Endodermal cell (in vitro differentiated cells): ENCODE results near the gene SLC4A1. TPM values are rescaled to one million over a fixed set of nuclear protein-coding genes. Genes with fewer than 3 reads are reported as not detected.

Source experiments
- DNase-seq: peaks from one replicate; pipeline ENCODE4 v3.0.0-alpha.2; 2017
- H3K27ac ChIP-seq: 2 replicates; pipeline ENCODE4 v1.5.1; 2013; ENCODE audit warnings: mild to moderate bottlenecking, low read depth, low read length, moderate library complexity
- H3K27me3 ChIP-seq: 2 replicates; pipeline ENCODE4 v1.6.1; 2013; ENCODE audit warnings: mild to moderate bottlenecking, low read length, moderate library complexity; ENCODE audit not compliant: insufficient read depth, control insufficient read depth, poor library complexity, severe bottlenecking
- H3K36me3 ChIP-seq: 2 replicates; pipeline ENCODE4 v1.7.0; 2013; ENCODE audit warnings: mild to moderate bottlenecking, low read length, moderate library complexity; ENCODE audit not compliant: control insufficient read depth, insufficient read depth
- H3K4me1 ChIP-seq: one replicate; pipeline ENCODE4 v1.7.0; 2013; ENCODE audit warnings: low read length; ENCODE audit not compliant: control insufficient read depth, insufficient read depth
- H3K4me3 ChIP-seq: 2 replicates; pipeline ENCODE4 v1.5.1; 2013; ENCODE audit warnings: mild to moderate bottlenecking, low read length, moderate library complexity
- H3K9ac ChIP-seq: 2 replicates; pipeline ENCODE4 v1.6.1; 2013; ENCODE audit warnings: mild to moderate bottlenecking, low read length, moderate library complexity; ENCODE audit not compliant: poor library complexity, severe bottlenecking; ENCODE audit errors: extremely low read depth
- H3K9me3 ChIP-seq: 2 replicates; pipeline ENCODE4 v1.6.1; 2013; ENCODE audit warnings: mild to moderate bottlenecking, low read length, moderate library complexity; ENCODE audit not compliant: control insufficient read depth
- H3K27ac Mint-ChIP-seq: 2 replicates; pipeline ENCODE4 v1.8.0; 2020; ENCODE audit warnings: mixed read lengths
- H3K27me3 Mint-ChIP-seq: 2 replicates; pipeline ENCODE4 v1.8.0; 2021; ENCODE audit warnings: mild to moderate bottlenecking, mixed read lengths; ENCODE audit not compliant: insufficient read depth
- H3K36me3 Mint-ChIP-seq: 2 replicates; pipeline ENCODE4 v1.8.0; 2020; ENCODE audit warnings: low read depth, mixed read lengths
- H3K4me1 Mint-ChIP-seq: 2 replicates; pipeline ENCODE4 v1.8.0; 2020; ENCODE audit warnings: mixed read lengths
- H3K4me3 Mint-ChIP-seq: 2 replicates; pipeline ENCODE4 v1.8.0; 2020; ENCODE audit warnings: mild to moderate bottlenecking, moderate library complexity, mixed read lengths
- H3K9me3 Mint-ChIP-seq: 2 replicates; pipeline ENCODE4 v1.8.0; 2020; ENCODE audit warnings: mild to moderate bottlenecking, mixed read lengths
- WGBS, 2 experiments: methylation state at CpG; one replicate each; pipeline versions ENCODE4 v1.1.5 to v1.1.7; 2013; ENCODE audit warnings: missing lambda C conversion rate in 2 of 2, mixed read lengths in 1 of 2; ENCODE audit not compliant: insufficient coverage in 1 of 2, insufficient read length in 1 of 2; 5-methylcytosine and 5-hydroxymethylcytosine counted together
- total RNA-seq, 2 donors: library from RNA; stranded (reverse); fragmentation: NEBNext Ultra II Directional in 1 of 2; extraction: Animal tissue kit (Norgen Biotek cat#: 25700) in 1 of 2; gene quantifications; 2 replicates in 1 of 2; 3 replicates in 1 of 2; pipeline ENCODE4 v1.2.1, GENCODE V29; 2021
- TF ChIP-seq, protein P1 (sequence below): fragments of 200-600 bp; sonication (generic); conservative IDR thresholded peaks from 2 replicates; pipeline ENCODE4 v1.5.0; 2021; ENCODE audit warnings: antibody characterized with exemption, mild to moderate bottlenecking

Gene SLC4A1
- total RNA-seq, 2 donors from 2014 or later = 0.04 TPM; not detected in 1

DNA sequence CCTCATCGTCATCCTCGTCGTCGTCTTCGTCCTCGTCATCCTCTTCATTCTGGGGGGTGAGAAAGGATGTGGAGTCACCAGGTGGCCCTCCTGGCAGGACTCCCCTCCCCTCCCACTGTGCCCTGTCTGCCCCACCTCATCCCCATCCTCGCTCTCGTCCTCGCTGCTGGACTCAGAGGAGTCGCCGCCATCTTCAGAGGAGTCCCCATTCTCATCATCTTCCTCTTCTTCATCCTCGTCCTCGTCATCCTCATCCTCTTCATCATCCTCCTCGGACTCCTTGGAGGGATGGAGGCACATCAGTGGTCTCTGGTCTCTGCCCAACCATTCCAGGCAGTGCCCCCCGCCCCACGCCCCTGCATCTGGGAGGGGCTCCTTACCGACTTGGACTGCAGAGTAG is 60.6 kb downstream of the SLC4A1 start:
- DNase-seq = no peak
- Mint-ChIP-seq H3K9me3 (no peaks in the 10 kb centered on the region), H3K36me3 (peaks cover 37% of the 10 kb centered on the region), H3K27ac (no peak overlapping the region), H3K4me3 (no peak overlapping the region), H3K4me1 (peaks cover 17% of the 10 kb centered on the region), H3K27me3 (no peaks in the 10 kb centered on the region)
- H3K27ac ChIP-seq = no peak overlapping the region
- 92 to 95% methylated on average over 8 to 17 of the region's 17 CpGs for WGBS, 2 experiments
- no peaks in the 10 kb centered on the region for H3K9me3 ChIP-seq
- H3K4me3 ChIP-seq = no peak overlapping the region
- peaks cover 5% of the 10 kb centered on the region for H3K4me1 ChIP-seq
- no peaks in the 10 kb centered on the region for H3K27me3 ChIP-seq
- H3K36me3 ChIP-seq = peaks cover 53% of the 10 kb centered on the region
- TF ChIP-seq, protein P1, sequence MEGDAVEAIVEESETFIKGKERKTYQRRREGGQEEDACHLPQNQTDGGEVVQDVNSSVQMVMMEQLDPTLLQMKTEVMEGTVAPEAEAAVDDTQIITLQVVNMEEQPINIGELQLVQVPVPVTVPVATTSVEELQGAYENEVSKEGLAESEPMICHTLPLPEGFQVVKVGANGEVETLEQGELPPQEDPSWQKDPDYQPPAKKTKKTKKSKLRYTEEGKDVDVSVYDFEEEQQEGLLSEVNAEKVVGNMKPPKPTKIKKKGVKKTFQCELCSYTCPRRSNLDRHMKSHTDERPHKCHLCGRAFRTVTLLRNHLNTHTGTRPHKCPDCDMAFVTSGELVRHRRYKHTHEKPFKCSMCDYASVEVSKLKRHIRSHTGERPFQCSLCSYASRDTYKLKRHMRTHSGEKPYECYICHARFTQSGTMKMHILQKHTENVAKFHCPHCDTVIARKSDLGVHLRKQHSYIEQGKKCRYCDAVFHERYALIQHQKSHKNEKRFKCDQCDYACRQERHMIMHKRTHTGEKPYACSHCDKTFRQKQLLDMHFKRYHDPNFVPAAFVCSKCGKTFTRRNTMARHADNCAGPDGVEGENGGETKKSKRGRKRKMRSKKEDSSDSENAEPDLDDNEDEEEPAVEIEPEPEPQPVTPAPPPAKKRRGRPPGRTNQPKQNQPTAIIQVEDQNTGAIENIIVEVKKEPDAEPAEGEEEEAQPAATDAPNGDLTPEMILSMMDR = no peak
- H3K9ac ChIP-seq = no peak overlapping the region

DNA sequence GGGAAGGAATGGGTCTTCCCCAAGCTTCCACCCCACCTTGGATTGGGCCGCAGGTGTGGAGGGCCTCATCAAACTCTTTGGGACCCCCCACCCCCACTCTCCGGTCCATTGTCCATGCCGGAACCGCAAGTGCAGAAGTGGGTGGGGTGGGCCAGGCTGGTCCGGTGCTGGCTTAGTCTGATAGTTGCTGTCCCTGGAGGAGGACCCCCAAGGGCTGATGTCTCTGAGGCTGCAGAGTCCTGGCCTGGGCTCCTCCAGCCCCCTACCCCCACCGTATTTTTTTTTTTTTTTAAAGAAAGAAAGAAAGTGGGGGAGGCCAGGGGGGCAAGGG is 61.1 kb downstream of the SLC4A1 start:
- no peaks in the 10 kb centered on the region for H3K27me3 Mint-ChIP-seq
- H3K4me1 Mint-ChIP-seq = peaks cover 18% of the 10 kb centered on the region
- Histone ChIP-seq H3K27ac (no peak overlapping the region), H3K27me3 (no peaks in the 10 kb centered on the region), H3K4me3 (no peak overlapping the region), H3K36me3 (peaks cover 52% of the 10 kb centered on the region), H3K9me3 (no peaks in the 10 kb centered on the region), H3K9ac (no peak overlapping the region), H3K4me1 (peaks cover 5% of the 10 kb centered on the region)
- H3K36me3 Mint-ChIP-seq = peaks cover 37% of the 10 kb centered on the region
- TF ChIP-seq, protein P1 = no peak
- WGBS, 2 experiments = 96% methylated on average over 5 of the region's 6 CpGs; no CpG with 5 or more reads in 1 of the 2 experiments
- no peaks in the 10 kb centered on the region for H3K9me3 Mint-ChIP-seq
- no peak overlapping the region for H3K4me3 Mint-ChIP-seq
- no peak for DNase-seq
- H3K27ac Mint-ChIP-seq = no peak overlapping the region

DNA sequence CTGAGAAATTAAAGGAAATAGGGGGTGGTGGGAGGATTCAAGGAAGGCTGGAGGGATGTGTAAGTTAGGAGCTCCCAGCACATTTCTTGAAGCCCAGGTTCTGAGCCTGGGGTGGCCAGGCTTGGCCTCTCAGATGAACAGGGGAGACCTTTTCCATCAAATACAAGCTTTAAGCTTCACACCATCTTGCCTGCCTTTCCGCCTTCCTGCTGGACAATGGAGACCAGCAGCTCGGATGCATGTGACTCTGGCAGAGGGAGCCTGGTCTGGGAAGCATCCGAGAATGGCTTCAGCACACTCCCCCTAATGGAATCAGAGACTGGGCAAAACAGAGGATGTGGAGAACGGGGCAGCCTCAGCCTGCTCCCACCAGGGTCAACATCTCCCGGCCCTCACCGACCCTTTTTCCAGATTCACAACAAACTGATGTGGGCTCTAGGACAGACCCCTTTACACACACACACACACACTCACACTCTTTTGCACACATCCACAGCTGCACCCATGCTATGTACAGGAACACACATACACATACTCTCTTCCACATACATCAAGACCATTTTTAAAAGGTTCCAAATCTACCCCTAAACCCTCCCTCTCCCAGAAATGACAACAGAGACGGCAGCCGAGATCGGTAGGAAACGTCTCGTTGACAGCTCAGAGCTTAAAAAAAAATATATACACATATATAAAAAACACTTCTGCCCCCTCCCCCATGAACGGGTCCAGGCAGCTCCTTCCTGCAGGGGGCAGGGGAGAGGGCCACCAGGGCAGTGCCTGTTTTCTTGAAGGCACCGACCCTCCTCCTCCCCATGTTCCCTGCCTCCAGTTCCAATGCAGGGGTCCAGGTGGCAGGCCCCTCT is 61.7 kb downstream of the SLC4A1 start:
- no peak overlapping the region for H3K4me3 Mint-ChIP-seq
- TF ChIP-seq, protein P1 = peak; percentile 61
- no peaks in the 10 kb centered on the region for H3K27me3 Mint-ChIP-seq
- H3K4me1 ChIP-seq = peaks cover 5% of the 10 kb centered on the region
- H3K4me3 ChIP-seq = no peak overlapping the region
- DNase-seq = peak; percentile 68
- no peak overlapping the region for H3K9ac ChIP-seq
- no peak overlapping the region for H3K27ac ChIP-seq
- H3K9me3 ChIP-seq = no peaks in the 10 kb centered on the region
- H3K36me3 ChIP-seq = peaks cover 46% of the 10 kb centered on the region
- WGBS, 2 experiments = 91 to 93% methylated on average over 6 to 13 of the region's 13 CpGs
- peak overlapping the region; percentile 6 for H3K27ac Mint-ChIP-seq
- peaks cover 32% of the 10 kb centered on the region for H3K36me3 Mint-ChIP-seq
- H3K9me3 Mint-ChIP-seq = no peaks in the 10 kb centered on the region
- H3K27me3 ChIP-seq = no peaks in the 10 kb centered on the region
- peaks cover 20% of the 10 kb centered on the region for H3K4me1 Mint-ChIP-seq
